H1 (cell line): ENCODE results near the gene BCL2L13. TPM values are rescaled to one million over a fixed set of nuclear protein-coding genes. Genes with fewer than 3 reads are reported as not detected.

Source experiments
- CTCF ChIA-PET: fragments of 300-600 bp; sonication (Branson Sonifier 250); formaldehyde crosslinking; loops from one replicate; lab custom pipeline; 2021; ENCODE audit not compliant: partially characterized antibody; lab: Charles Lee
- POLR2A ChIA-PET: fragments of 300-600 bp; sonication (Branson Sonifier 250); formaldehyde crosslinking; loops from one replicate; lab custom pipeline; 2021; ENCODE audit warnings: inconsistent platforms; ENCODE audit not compliant: partially characterized antibody; lab: Charles Lee
- DNase-seq, 2 experiments: peaks; one replicate each; pipeline versions ENCODE4 v3.0.0 to v3.0.0-alpha.2; 2010 to 2022; ENCODE audit warnings: low spot score in 2 of 2, low read depth in 1 of 2, mixed read lengths in 1 of 2
- FAIRE-seq: peaks from 2 replicates; lab custom pipeline; 2011; peaks lifted over from hg19 to GRCh38; lab: Jason Lieb, UNC
- H2AFZ ChIP-seq: 2 replicates; pipeline ENCODE4 v1.8.1; 2012; ENCODE audit warnings: low read length, inconsistent platforms
- H2AK5ac ChIP-seq: 2 replicates; pipeline ENCODE4 v1.6.1; 2013; ENCODE audit warnings: low read depth, low read length
- H2BK120ac ChIP-seq: replicated peaks from 2 replicates; pipeline ENCODE3; 2013; ENCODE audit warnings: low read depth, low read length, inconsistent platforms
- H2BK12ac ChIP-seq: 2 replicates; pipeline ENCODE4 v1.6.1; 2013; ENCODE audit warnings: low read depth, low read length
- H2BK15ac ChIP-seq: 2 replicates; pipeline ENCODE4 v1.6.1; 2013; ENCODE audit warnings: low read length
- H2BK20ac ChIP-seq: 2 replicates; pipeline ENCODE4 v1.6.1; 2013; ENCODE audit warnings: low read length
- H2BK5ac ChIP-seq: 2 replicates; pipeline ENCODE4 v1.6.1; 2013; ENCODE audit warnings: low read depth, low read length
- H3K14ac ChIP-seq: 2 replicates; pipeline ENCODE4 v1.6.1; 2013; ENCODE audit warnings: inconsistent platforms; ENCODE audit not compliant: insufficient read length
- H3K18ac ChIP-seq: 2 replicates; pipeline ENCODE4 v1.6.1; 2013; ENCODE audit warnings: low read length; ENCODE audit errors: extremely low read depth
- H3K23ac ChIP-seq: 2 replicates; pipeline ENCODE4 v1.6.1; 2013; ENCODE audit warnings: inconsistent platforms; ENCODE audit not compliant: insufficient read length
- H3K23me2 ChIP-seq: 2 replicates; pipeline ENCODE4 v1.6.1; 2013; ENCODE audit warnings: low read depth, low read length
- H3K27ac ChIP-seq: 2 replicates; pipeline ENCODE4 v1.6.1; 2011; ENCODE audit warnings: low read depth, low read length, inconsistent platforms
- H3K27me3 ChIP-seq, 4 experiments: replicated peaks in 1 of 4; 1 replicate in 1 of 4; 2 replicates in 3 of 4; pipeline versions ENCODE4 v1.6.1 to v1.8.1; 2011 to 2013; ENCODE audit warnings: low read length in 3 of 4, mild to moderate bottlenecking in 3 of 4, inconsistent platforms in 2 of 4, mixed read lengths in 2 of 4, moderate library complexity in 1 of 4; ENCODE audit not compliant: control insufficient read depth in 3 of 4, insufficient read depth in 3 of 4; ENCODE audit errors: extremely low read depth in 1 of 4
- H3K36me3 ChIP-seq, 4 experiments: 2 replicates each; pipeline versions ENCODE4 v1.6.1 to v1.8.1; 2011 to 2013; ENCODE audit warnings: mild to moderate bottlenecking in 4 of 4, low read length in 3 of 4, moderate library complexity in 2 of 4, control low read depth in 1 of 4, inconsistent platforms in 1 of 4; ENCODE audit not compliant: insufficient read depth in 4 of 4, control insufficient read depth in 2 of 4
- H3K4ac ChIP-seq: replicated peaks from 2 replicates; pipeline ENCODE3; 2013; ENCODE audit warnings: low read length, low read depth, mixed read lengths, inconsistent platforms; ENCODE audit not compliant: insufficient read length
- H3K4me1 ChIP-seq, 4 experiments: replicated peaks in 1 of 4; 1 replicate in 1 of 4; 2 replicates in 3 of 4; pipeline versions ENCODE4 v1.6.1 to v1.8.1; 2011 to 2013; ENCODE audit warnings: low read length in 3 of 4, inconsistent platforms in 2 of 4, mixed read lengths in 1 of 4; ENCODE audit not compliant: insufficient read depth in 4 of 4, control insufficient read depth in 3 of 4
- H3K4me2 ChIP-seq, 2 experiments: 2 replicates each; pipeline versions ENCODE4 v1.6.1 to v1.8.1; 2011 to 2013; ENCODE audit warnings: low read depth in 2 of 2, low read length in 2 of 2, control low read depth in 1 of 2, inconsistent platforms in 1 of 2, mild to moderate bottlenecking in 1 of 2; ENCODE audit not compliant: insufficient read depth in 1 of 2
- H3K4me3 ChIP-seq, 4 experiments: fragments of 200-600, 300-600 bp in 1 of 4; sonication (generic), shearing (Covaris generic), sonication (Bioruptor Twin) in 1 of 4; 2 replicates each; pipeline versions ENCODE4 v1.5.1 to v1.8.1; 2011 to 2016; ENCODE audit warnings: low read length in 4 of 4, low read depth in 3 of 4, control low read depth in 2 of 4, inconsistent platforms in 2 of 4, mild to moderate bottlenecking in 2 of 4, mixed read lengths in 1 of 4, moderate library complexity in 1 of 4; ENCODE audit not compliant: insufficient read depth in 2 of 4; ENCODE audit errors: extremely low read depth in 1 of 4
- H3K56ac ChIP-seq: replicated peaks from 2 replicates; pipeline ENCODE3; 2013; ENCODE audit warnings: low read depth, mild to moderate bottlenecking, mixed read lengths, low read length, inconsistent platforms; ENCODE audit not compliant: insufficient read length
- H3K79me1 ChIP-seq: 2 replicates; pipeline ENCODE4 v1.6.1; 2013; ENCODE audit warnings: low read depth, low read length, control low read depth
- H3K79me2 ChIP-seq, 2 experiments: 2 replicates each; pipeline versions ENCODE4 v1.6.1 to v1.8.1; 2012 to 2013; ENCODE audit warnings: low read length in 2 of 2, mild to moderate bottlenecking in 2 of 2, inconsistent platforms in 1 of 2; ENCODE audit not compliant: insufficient read depth in 2 of 2, control insufficient read depth in 1 of 2
- H3K9ac ChIP-seq, 4 experiments: replicated peaks in 1 of 4; 1 replicate in 1 of 4; 2 replicates in 3 of 4; pipeline versions ENCODE4 v1.6.1 to v1.8.1; 2011 to 2013; ENCODE audit warnings: low read depth in 3 of 4, low read length in 3 of 4, control low read depth in 2 of 4, mild to moderate bottlenecking in 2 of 4, moderate library complexity in 2 of 4, inconsistent platforms in 1 of 4; ENCODE audit errors: extremely low read depth in 1 of 4
- H3K9me3 ChIP-seq, 2 experiments: 2 replicates each; pipeline versions ENCODE4 v1.6.1 to v1.8.1; 2012 to 2013; ENCODE audit warnings: mild to moderate bottlenecking in 2 of 2, moderate library complexity in 2 of 2, control low read depth in 1 of 2, inconsistent platforms in 1 of 2, low read depth in 1 of 2, low read length in 1 of 2, mixed read lengths in 1 of 2; ENCODE audit not compliant: insufficient read depth in 2 of 2
- H4K20me1 ChIP-seq, 2 experiments: replicated peaks in 1 of 2; 2 replicates each; pipeline versions ENCODE3 to v1.8.1; 2011 to 2013; ENCODE audit warnings: inconsistent platforms in 2 of 2, low read length in 2 of 2, mild to moderate bottlenecking in 1 of 2; ENCODE audit not compliant: insufficient read depth in 2 of 2, control insufficient read depth in 1 of 2
- H4K5ac ChIP-seq: 2 replicates; pipeline ENCODE4 v1.6.1; 2013; ENCODE audit warnings: low read length, low read depth, mixed read lengths, inconsistent platforms; ENCODE audit not compliant: insufficient read length
- H4K8ac ChIP-seq: 2 replicates; pipeline ENCODE4 v1.8.0; 2013; ENCODE audit warnings: mild to moderate bottlenecking, moderate library complexity, low read length, inconsistent platforms; ENCODE audit not compliant: insufficient read depth; ENCODE audit errors: extremely low read depth
- H4K91ac ChIP-seq: replicated peaks from 2 replicates; pipeline ENCODE3; 2013; ENCODE audit warnings: low read length, mixed read lengths, inconsistent platforms; ENCODE audit not compliant: insufficient read length
- BACH1 ChIP-seq: IDR thresholded peaks from 2 replicates; pipeline ENCODE4 v1.6.1; 2012; ENCODE audit warnings: low read length, improper control_type of control experiment
- BCL11A ChIP-seq, 2 experiments: IDR thresholded peaks; one replicate each; pipeline ENCODE4 v1.6.1; 2011; ENCODE audit warnings: low read depth in 2 of 2, low read length in 2 of 2, mild to moderate bottlenecking in 2 of 2
- CEBPB ChIP-seq: IDR thresholded peaks from 2 replicates; pipeline ENCODE4 v1.6.1; 2012; ENCODE audit warnings: low read depth, low read length
- CHD2 ChIP-seq: IDR thresholded peaks from 2 replicates; pipeline ENCODE4 v1.6.1; 2012; ENCODE audit warnings: low read length, improper control_type of control experiment
- GABPA ChIP-seq: IDR thresholded peaks from 2 replicates; pipeline ENCODE4 v1.6.1; 2011; ENCODE audit warnings: mild to moderate bottlenecking, low read length, moderate library complexity, borderline replicate concordance; ENCODE audit not compliant: insufficient read depth
- HDAC2 ChIP-seq, 2 experiments: fragments of 300-600 bp in 1 of 2; sonication (generic) in 1 of 2; IDR thresholded peaks; 2 replicates each; pipeline ENCODE4 v1.6.1; 2011 to 2012; ENCODE audit warnings: low read depth in 2 of 2, low read length in 2 of 2, mild to moderate bottlenecking in 2 of 2, moderate library complexity in 2 of 2, borderline replicate concordance in 1 of 2, inconsistent platforms in 1 of 2
- KDM1A ChIP-seq: fragments of 200-600, 300-600 bp; sonication (generic); IDR thresholded peaks from 2 replicates; pipeline ENCODE4 v1.7.1; 2016; ENCODE audit warnings: mild to moderate bottlenecking, low read length, borderline replicate concordance
- KDM5A ChIP-seq: fragments of 200-600 bp; IDR thresholded peaks from 2 replicates; pipeline ENCODE4 v1.7.1; 2012; ENCODE audit warnings: mild to moderate bottlenecking, low read length, inconsistent platforms, mixed read lengths
- PHF8 ChIP-seq: fragments of 200-600 bp; sonication (generic); conservative IDR thresholded peaks from 2 replicates; pipeline ENCODE4 v1.7.1; 2012; ENCODE audit warnings: low read depth, mild to moderate bottlenecking, inconsistent platforms, low read length, moderate library complexity
- POU5F1 ChIP-seq: IDR thresholded peaks from 2 replicates; pipeline ENCODE4 v1.6.1; 2011; ENCODE audit warnings: low read depth, mild to moderate bottlenecking, low read length, moderate library complexity
- RFX5 ChIP-seq: IDR thresholded peaks from 2 replicates; pipeline ENCODE4 v1.6.1; 2011; ENCODE audit warnings: low read depth, low read length, improper control_type of control experiment, borderline replicate concordance
- RXRA ChIP-seq: IDR thresholded peaks from 2 replicates; pipeline ENCODE4 v1.6.1; 2011; ENCODE audit warnings: low read depth, mild to moderate bottlenecking, low read length, moderate library complexity; ENCODE audit not compliant: insufficient read depth
- SRF ChIP-seq: IDR thresholded peaks from 2 replicates; pipeline ENCODE4 v1.6.1; 2011; ENCODE audit warnings: mild to moderate bottlenecking, low read depth, low read length, moderate library complexity
- TAF1 ChIP-seq: IDR thresholded peaks from 2 replicates; pipeline ENCODE4 v1.6.1; 2011; ENCODE audit warnings: mild to moderate bottlenecking, low read depth, low read length
- WGBS, 2 experiments: shearing (Covaris generic) in 1 of 2; methylation state at CpG; one replicate each; pipeline versions ENCODE4 v1.1.6 to v1.1.7; 2013 to 2015; ENCODE audit warnings: low lambda C conversion rate in 2 of 2, mixed read lengths in 2 of 2, inconsistent platforms in 1 of 2, low coverage in 1 of 2, missing lambda C conversion rate in 1 of 2; ENCODE audit not compliant: insufficient replicate concordance in 2 of 2, insufficient coverage in 1 of 2, insufficient read length in 1 of 2; ENCODE audit errors: extremely low coverage in 1 of 2, missing lambda C conversion rate in 1 of 2; 5-methylcytosine and 5-hydroxymethylcytosine counted together
- polyA plus RNA-seq, 7 experiments: library from polyadenylated mRNA; depleted of rRNA in 3 of 7; stranded (reverse) in 5 of 7; unstranded in 2 of 7; fragments of >200 nt in 5 of 7; fragments of 200-250 nt in 2 of 7; gene quantifications; 1 replicate in 5 of 7; 2 replicates in 1 of 7; 4 replicates in 1 of 7; pipeline versions ENCODE4 v1.2.1 to v1.2.3, GENCODE V29; 2011 to 2013; ENCODE audit warnings: missing spikeins in 2 of 7, mixed read lengths in 2 of 7
- total RNA-seq: library from RNA; stranded (reverse); fragmentation: NEBNext Ultra II Directional; extraction: Animal tissue kit (Norgen Biotek cat#: 25700); gene quantifications from 2 replicates; pipeline ENCODE4 v1.2.1, GENCODE V29; 2021
- TF ChIP-seq, protein P1 (sequence below): IDR thresholded peaks from 2 replicates; pipeline ENCODE4 v1.6.1; 2012; ENCODE audit warnings: inconsistent platforms

The BCL2L13 gene
- total and polyA plus RNA-seq, 2 of the 8 experiments (the other 6 are each of a cell fraction or from before 2014, with no cell fraction given), result 20.7 to 35.0 TPM

DNA sequence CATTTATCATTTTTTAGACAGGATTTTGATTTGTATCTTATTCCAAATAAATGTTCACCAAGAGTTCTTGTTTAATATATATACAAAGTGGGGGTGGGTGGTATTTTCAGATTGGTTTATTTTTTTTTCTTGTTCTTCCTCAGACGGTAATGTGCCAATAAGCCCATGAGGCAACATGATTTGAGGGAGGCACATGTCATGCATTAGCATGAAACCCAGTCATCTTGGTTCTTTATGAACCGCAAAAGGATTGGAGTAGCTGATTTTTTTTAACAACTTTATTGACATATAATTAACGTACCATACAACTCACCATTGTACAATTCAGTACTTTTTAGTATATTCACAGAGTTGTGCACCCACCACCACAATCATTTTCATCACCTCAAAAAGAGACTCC lies 2.7 kb downstream of the BCL2L13 start:
- Histone ChIP-seq H4K8ac (no peak overlapping the region), H3K4me1 (peaks cover 0 to 4% (median 1%) of the 10 kb centered on the region in 4 experiments; a peak in 3 of 7 replicates), H3K9ac (no peak overlapping the region), H3K4me2 (no peak overlapping the region), H3K4me3 (no peak overlapping the region), H3K14ac (no peak overlapping the region), H3K79me1 (no peaks in the 10 kb centered on the region), H2BK120ac (no peak overlapping the region), H3K27me3 (no peaks in the 10 kb centered on the region), H4K20me1 (no peaks in the 10 kb centered on the region), H4K5ac (no peak overlapping the region), H3K36me3 (peaks cover 0 to 4% (median 0%) of the 10 kb centered on the region in 4 experiments; a peak in 1 of 8 replicates), H3K23ac (no peak overlapping the region), H4K91ac (no peak overlapping the region), H3K9me3 (no peaks in the 10 kb centered on the region), H2AFZ (no peak overlapping the region), H2BK20ac (no peak overlapping the region), H3K27ac (no peak overlapping the region), H3K79me2 (peaks cover 0 to 18% of the 10 kb centered on the region in 2 experiments; a peak in 3 of 4 replicates), H3K18ac (no peak overlapping the region), H2AK5ac (no peak overlapping the region), H3K23me2 (peaks cover 10% of the 10 kb centered on the region), H2BK5ac (no peak overlapping the region), H2BK12ac (no peak overlapping the region), H3K56ac (no peak overlapping the region), H2BK15ac (no peak overlapping the region), H3K4ac (no peak overlapping the region)
- no peak for DNase-seq
- ChIA-PET POLR2A (interaction anchor here (0.7 to 0.8 kb wide), 2 partner anchors 26 to 529 kb away, joined by 3 read pairs; no protein-coding TSS in a partner anchor), CTCF (no interaction called here)
- no peak for FAIRE-seq
- 74% methylated on average over 3 of the region's 3 CpGs; no CpG with 5 or more reads in 1 of the 2 experiments for WGBS, 2 experiments
- TF ChIP-seq RXRA (no peak), BACH1 (no peak), PHF8 (no peak), KDM5A (no peak), SRF (no peak), HDAC2 (IDR thresholded peaks at IDR 0.05; ENCODE audit: borderline replicate concordance in 1 of 2, low read depth in 2 of 2, low read length in 2 of 2) (no peak), TAF1 (no peak), CEBPB (no peak), GABPA (no peak), RFX5 (no peak), BCL11A (IDR thresholded peaks at IDR 0.05; ENCODE audit: low read depth in 2 of 2, low read length in 2 of 2) (no peak), POU5F1 (no peak), CHD2 (no peak), KDM1A (no peak)
- TF ChIP-seq, protein P1, sequence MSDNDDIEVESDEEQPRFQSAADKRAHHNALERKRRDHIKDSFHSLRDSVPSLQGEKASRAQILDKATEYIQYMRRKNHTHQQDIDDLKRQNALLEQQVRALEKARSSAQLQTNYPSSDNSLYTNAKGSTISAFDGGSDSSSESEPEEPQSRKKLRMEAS, result no peak
